Right renal cortex interstitium (tissue), 3 donors: ENCODE measurements around the gene KCTD17. TPM values are rescaled to one million over a fixed set of nuclear protein-coding genes. Genes with fewer than 3 reads are reported as not detected.

Source experiments
- DNase-seq, 3 donors: peaks; one replicate each; pipeline ENCODE4 v3.0.0-alpha.2; 2013; ENCODE audit warnings: low read depth in 3 of 3, low spot score in 2 of 3
- polyA plus RNA-seq, 3 donors: library from polyadenylated mRNA; unstranded; fragments of 120-200 nt; gene quantifications; one replicate each; pipeline ENCODE4 v1.2.1, GENCODE V29; 2013; ENCODE audit not compliant: insufficient read length in 3 of 3

Gene KCTD17
- polyA plus RNA-seq, 3 donors: 22.6 to 26.7 (median 24.5) TPM

DNA sequence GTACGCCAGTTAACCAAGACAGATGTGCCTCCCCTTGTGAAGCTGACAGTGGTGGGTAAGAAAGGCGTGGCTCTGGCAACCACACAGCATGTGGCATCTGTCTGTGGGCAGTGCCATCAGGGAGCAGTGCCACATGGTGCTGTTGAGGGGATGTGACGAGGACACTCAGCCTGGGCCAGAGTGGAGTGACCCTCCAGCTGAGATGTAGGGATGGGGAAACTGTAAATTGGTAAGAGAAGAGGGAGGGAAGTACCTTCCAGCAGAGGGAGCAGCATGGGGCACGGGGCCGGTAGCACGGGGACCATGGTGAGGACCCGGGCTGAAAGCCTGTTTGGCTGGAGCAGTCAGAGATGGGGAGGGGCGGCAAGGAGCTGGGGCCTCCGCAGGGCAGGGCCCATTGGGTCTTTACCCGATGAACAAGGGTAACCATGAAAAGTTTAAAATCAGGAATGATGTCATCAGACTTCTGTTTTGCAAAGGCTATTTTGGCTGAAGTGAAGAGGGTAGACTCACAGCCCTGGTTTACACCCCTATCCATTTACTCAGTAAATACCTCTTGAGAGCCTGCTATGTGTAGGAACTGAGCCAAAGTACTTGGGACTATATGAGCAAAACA, 47.5 kb downstream of the KCTD17 start:
- no peak for DNase-seq

DNA sequence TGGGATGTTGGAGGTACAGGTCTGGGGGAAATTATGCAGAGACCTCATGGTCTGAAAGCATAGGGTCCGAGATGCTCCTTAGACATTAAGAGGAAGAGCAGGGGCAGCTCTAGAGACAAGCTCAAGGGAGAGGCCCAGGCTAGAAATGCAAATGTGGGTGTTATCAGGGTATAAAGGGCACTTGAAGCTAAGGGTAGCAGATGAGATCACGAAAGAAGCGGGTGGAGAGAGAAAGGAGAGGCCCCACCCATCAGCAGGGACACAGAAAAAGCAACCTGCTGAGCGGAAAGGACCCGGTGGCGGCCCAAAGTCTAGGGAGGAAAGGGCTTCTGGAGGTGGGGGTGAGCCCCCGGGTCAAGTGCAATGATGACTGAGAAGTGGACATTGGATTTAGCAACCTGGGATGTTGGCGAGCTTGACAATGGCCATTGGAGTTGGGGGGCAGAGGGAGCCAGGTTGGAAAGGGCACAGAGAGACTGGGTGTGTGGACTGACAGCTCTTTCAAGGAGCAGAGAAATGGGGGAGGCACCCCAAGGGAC, 49.1 kb downstream of the KCTD17 start:
- no peak for DNase-seq

DNA sequence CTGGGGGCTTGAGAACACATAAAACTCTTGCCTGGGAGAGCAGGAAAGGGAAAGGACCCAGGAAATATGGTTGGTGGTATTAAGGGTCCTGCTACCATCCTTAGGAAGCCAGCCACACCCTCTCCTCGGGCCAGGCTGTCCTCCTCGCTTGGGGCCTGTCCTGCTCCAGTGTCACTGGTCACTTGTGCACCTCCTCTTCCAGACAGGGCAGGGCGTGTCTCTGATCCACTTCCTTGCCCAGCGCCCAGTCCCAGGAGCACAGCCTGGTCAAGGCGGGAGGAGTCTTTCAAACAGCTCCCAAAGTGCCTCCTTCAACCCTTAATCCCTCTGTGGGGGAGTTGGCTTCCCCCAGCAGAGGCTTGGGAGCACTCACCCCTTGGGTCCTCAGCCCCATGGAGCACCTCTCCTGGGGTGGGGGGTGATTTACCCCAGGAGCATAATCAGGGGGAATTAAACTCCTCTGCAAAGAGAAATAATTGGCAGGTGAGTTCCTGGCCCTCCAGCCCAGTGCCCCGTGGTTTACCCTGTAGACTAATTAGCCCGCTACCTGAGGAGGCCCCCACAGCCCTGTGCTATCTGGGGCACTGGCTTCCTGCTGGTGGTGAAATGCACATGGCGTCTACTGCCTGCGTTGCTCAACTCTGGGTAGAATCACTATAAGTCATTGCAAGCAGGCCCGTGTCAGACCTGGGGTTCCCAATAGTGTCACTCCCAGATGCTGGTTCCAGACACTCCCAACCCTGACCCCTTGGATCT, 49.9 kb downstream of the KCTD17 start:
- DNase-seq: no peak

DNA sequence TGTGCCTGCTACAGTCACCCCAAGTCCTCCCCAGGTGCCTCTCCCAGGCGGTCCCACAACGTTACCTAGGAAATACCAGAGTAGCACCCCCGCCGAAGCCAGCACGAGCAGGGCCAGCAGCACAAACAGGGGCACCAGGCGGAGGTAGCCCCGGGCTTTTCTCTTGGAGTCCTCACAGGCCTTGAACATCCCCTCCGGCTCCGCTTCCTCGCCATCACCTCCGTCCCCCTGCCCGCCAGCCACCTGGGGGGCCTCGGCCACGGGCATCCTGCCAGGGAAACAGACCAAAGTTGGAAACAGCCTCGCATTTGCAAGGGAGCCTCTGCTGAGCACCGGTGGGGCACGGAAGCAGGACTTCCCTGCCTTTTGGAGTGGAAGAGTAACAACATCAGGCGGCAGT, 51.6 kb downstream of the KCTD17 start:
- no peak for DNase-seq

DNA sequence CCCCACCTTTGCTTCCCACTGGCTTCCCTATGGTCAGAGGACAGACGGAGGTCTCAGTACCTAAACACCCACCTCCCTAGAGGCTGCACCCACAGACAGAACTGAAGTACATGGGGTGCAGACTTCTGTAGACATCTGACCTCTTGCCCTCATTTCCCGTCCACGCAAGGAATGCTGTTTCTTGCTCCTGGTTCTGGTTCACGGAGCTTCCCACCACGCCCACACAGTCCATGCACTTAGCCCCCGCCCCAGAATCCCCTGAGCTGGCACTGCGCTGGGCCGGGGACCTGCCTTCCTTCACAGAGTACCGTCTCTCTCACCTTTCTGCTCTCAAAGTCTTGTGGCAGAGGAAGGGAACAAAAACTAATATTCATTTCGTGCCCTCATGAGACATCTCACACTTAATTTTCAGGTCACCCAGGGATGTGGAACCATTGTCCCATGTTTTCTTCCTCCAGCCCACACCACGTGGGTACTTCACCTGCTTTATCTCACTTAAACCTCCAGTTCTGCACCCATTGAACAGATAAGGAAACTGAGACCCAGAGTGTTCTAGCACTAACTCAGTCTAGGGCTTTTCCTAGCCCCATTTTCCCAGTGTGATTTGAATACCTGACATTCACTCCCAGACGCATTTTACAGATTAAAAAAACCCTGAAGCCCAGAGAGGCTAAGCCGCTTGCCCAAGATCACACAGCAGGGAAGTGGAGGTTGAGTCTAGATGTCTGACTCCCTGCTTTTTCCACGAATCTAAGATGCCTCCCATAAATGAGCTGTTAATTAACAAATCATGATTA, 52.3 kb downstream of the KCTD17 start:
- DNase-seq: no peak

DNA sequence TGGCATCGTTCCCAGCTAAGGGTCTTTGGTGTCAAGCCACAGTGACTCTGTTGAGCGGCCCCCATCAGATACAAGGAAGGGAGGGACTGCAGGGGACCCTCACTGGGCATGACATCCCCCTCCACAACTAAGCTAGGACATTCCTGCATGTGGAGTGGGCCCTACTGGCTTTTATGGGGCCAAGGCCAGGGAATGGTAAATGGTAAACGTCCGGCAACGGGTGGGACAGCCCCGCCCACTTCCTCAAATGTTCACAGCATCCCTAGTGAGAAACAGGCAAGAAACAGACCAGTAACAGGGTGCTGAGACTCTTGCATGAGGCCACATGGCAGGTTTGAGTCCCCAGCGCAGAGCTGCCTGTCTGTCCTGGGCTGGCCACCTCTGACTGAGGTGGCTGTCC, 53.6 kb downstream of the KCTD17 start:
- no peak for DNase-seq

DNA sequence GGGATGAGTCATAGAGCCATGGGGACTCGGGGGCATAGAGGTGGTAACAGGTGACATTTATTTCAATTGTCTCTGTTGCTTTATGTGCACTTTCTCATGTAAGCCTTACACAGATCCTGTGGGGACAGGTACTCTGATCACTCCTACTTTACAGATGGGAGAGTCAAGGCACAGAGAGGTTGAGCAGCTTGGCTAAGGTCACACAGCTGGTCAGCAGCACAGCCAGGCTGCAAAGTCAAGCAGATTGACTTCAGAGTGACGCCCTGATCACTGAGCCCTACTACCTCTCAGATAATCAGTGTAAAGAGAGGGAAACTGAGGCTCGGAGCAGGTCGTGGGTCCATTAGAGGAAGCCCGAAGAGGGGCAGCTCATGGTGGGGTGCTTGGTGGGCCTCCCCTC, 54.4 kb downstream of the KCTD17 start:
- no peak for DNase-seq

DNA sequence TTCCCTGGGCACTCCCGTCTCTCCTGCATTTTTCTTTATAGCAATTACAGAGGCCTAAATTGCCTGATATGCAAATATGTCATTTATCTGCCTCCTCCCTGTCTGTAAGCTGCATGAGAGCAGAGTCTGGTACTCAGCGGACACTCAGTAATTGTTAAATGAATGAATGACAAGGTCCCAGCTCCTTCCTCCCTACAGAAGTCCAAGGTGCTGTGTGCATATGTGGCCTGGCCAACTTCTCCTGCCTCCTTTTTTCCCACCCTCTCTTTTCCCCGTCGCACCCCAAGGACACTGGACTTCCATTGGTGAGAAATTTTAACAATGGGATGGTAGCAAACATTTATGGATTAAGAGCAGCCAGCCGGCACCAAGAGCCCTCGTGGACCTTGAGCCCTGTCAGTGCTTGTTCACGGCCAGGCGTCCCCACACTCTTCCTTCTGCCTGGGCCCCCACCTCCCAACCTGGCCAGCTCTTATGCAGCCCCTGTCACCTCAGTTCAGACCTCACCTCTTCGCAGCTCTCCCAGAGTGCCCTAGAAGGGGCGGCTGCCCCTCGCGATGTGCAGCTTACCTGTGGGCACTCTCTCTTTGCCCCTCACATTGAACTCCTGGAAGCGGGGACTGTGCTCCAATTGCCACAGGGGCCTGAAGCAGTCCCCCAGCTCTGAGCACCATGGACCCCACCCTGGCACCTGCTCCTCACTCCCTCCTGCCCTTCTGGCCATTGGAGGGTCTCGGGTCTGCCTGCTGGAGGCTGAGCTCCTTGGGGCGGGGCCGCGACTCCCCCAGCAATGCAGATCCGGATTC, 56.5 kb downstream of the KCTD17 start:
- no peak for DNase-seq

DNA sequence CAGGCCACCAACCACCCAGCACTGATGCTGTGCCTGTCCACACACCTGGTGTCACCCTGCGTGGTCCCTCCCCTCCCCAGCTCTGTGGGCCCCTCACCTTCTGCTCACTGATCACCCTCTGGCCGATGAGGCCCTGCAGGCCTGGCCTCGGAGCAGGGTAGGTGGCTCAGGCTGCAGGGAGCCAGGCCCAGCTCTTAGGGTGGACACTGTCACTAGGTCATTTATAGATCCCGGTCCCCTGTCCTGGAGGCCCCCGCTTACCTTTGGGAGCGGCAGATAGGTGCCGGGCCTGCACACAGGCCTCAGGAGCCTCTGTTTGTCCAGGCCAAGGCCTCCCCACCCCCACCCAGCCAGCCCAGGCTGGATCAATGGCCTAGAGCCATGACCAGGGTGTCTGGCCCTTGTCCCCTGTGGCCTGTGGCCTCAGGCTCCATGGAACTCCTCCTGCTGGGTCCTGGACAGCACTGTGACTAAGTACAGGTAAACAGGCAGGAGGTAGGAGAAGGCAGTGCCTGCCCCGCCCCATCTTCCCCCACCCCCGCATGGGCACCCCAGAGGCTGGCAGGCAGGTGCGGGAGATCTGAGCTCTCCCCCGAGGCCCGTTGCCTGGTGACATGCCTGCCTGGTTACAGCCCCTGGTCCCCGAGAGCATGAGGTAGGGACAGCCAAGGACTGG, 57.8 kb downstream of the KCTD17 start, which contains the start of gene TMPRSS6:
TMPRSS6 (minus strand) TSS at position 472 of the 676 bp plus-strand sequence. CDS start 6,296 bp downstream, outside the sequence.
- no peak for DNase-seq

DNA sequence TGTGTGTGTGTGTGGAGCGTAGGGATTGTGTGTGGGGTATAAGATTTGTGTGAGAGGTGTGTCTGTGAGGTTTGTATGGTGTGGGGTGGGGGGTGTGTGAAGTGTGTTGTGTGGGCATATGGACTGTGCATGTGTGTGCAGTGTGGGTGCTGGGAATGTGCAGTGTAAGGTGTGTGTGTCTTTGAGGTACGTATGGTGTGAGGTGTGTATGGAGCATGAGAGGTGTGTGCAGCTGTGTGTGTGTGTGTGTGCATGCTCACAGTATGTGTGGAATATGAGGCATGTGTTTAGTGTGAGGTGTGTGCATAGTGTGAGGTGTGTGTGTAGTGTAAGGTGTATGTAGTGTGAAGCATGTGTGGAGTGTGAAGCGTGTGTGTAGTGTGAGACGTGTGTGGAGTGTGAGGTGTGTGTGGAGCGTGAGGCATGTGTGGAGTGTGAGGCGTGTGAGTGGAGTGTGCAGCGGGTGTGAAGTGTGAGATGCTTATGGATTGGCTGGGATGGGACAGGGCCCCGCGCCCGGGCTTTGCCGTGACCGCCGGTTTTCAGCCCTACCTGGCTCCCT, 59.7 kb downstream of the KCTD17 start:
- DNase-seq: no peak

DNA sequence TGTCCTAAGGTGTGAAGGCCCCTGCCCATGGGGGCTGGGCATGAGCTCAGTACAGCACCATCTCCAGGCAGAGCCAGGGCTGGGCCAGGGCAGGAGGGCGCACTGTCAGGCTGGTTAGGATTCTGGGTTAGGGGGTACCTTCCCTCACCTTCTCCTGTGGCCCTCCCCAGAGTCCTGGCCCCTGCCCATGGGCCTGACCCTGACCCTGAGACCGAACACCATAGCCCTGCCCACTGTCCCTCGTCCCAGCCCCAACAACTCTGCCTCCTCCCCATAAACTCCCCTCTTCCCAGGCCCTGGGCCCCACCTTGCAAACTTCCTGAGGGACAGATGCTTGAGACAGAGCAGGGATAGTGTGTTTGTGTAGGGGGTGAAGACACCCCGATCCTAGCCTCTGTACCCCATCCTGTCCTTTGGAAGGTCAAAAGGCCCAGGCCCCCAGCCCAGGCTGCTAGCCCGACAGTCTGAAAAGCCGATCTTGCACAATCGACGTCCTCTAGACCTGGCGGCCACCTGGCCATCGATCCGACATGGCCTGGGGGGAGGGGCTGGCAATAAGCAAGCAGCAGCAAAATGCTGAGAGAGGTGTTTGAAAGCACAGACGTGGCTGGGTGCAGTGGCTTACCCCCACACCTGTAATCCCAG, 60.7 kb downstream of the KCTD17 start:
- DNase-seq: no peak

Other genes with a start within 250 kb of the KCTD17 start
- gene PVALB, start 234.7 kb upstream of the KCTD17 start, polyA plus RNA-seq: 10 to 100 TPM in 1 of 3 donors, 1 to 10 TPM in 2; 3.7 to 11.4 (median 4.6) TPM
- 1 to 10 TPM; 1.5 to 2.2 (median 1.6) TPM for gene NCF4, start 190.7 kb upstream of the KCTD17 start, polyA plus RNA-seq
- gene CSF2RB, start 138.1 kb upstream of the KCTD17 start, polyA plus RNA-seq: 1 to 10 TPM; 2.3 to 2.6 (median 2.4) TPM
- 10 to 100 TPM; 38.6 to 50.3 (median 41.7) TPM for gene TST, start 32.3 kb upstream of the KCTD17 start, polyA plus RNA-seq
- gene MPST, start 32.0 kb upstream of the KCTD17 start, polyA plus RNA-seq: 10 to 100 TPM; 40.1 to 51.8 (median 45.6) TPM
- under 1 TPM; 0.17 to 0.21 (median 0.21) TPM for gene TMPRSS6, start 58.0 kb downstream of the KCTD17 start, polyA plus RNA-seq
- gene IL2RB, start 98.2 kb downstream of the KCTD17 start, polyA plus RNA-seq: 1 to 10 TPM in 2 of 3 donors, under 1 TPM in 1; 0.94 to 1.1 (median 1.0) TPM
- gene C1QTNF6, start 136.5 kb downstream of the KCTD17 start, polyA plus RNA-seq: 10 to 100 TPM; 25.3 to 29.0 (median 26.2) TPM
- gene SSTR3, start 160.7 kb downstream of the KCTD17 start, polyA plus RNA-seq: 1 to 10 TPM in 1 of 3 donors, under 1 TPM in 2; 0.79 to 1.2 (median 0.83) TPM
- 1 to 10 TPM; 5.7 to 6.9 (median 5.9) TPM for gene RAC2, start 192.5 kb downstream of the KCTD17 start, polyA plus RNA-seq
- 1 to 10 TPM; 2.4 to 3.0 (median 2.8) TPM for gene CYTH4, start 230.8 kb downstream of the KCTD17 start, polyA plus RNA-seq